Smooth muscle cell (in vitro differentiated cells): Measurements from ENCODE around the gene TWF1. TPM values are rescaled to one million over a fixed set of nuclear protein-coding genes. Genes with fewer than 3 reads are reported as not detected.

Experiments used
- DNase-seq: peaks from one replicate; lab custom pipeline; 2025; ENCODE audit not compliant: unreplicated experiment; lab: John Stamatoyannopoulos, UW
- H2AFZ ChIP-seq: fragments of 200-600 bp; sonication (generic); 2 replicates; pipeline ENCODE4 v1.6.0; 2016; ENCODE audit warnings: antibody characterized with exemption, low read depth, mild to moderate bottlenecking
- H3F3A ChIP-seq: fragments of 200-600 bp; sonication (generic); 2 replicates; pipeline ENCODE4 v1.6.0; 2017; ENCODE audit warnings: antibody characterized with exemption, low read depth
- H3K27ac ChIP-seq: fragments of 200-600 bp; sonication (generic); 2 replicates; pipeline ENCODE4 v1.5.1; 2016; ENCODE audit warnings: low read depth, mild to moderate bottlenecking
- H3K27me3 ChIP-seq: fragments of 200-600 bp; sonication (generic); 2 replicates; pipeline ENCODE4 v1.6.1; 2016; ENCODE audit warnings: low read depth, mild to moderate bottlenecking
- H3K36me3 ChIP-seq: fragments of 200-600 bp; sonication (generic); 2 replicates; pipeline ENCODE4 v1.5.1; 2016; ENCODE audit warnings: low read depth
- H3K4me1 ChIP-seq: fragments of 200-600 bp; sonication (generic); 2 replicates; pipeline ENCODE4 v1.5.1; 2016; ENCODE audit warnings: low read depth
- H3K4me2 ChIP-seq: fragments of 200-600 bp; sonication (generic); 2 replicates; pipeline ENCODE4 v1.6.0; 2016; ENCODE audit warnings: mild to moderate bottlenecking
- H3K4me3 ChIP-seq: fragments of 200-600 bp; sonication (generic); 2 replicates; pipeline ENCODE4 v1.5.1; 2016; ENCODE audit warnings: mild to moderate bottlenecking
- H3K79me2 ChIP-seq: fragments of 200-600 bp; sonication (generic); 2 replicates; pipeline ENCODE4 v1.6.0; 2016; ENCODE audit warnings: low read depth, mild to moderate bottlenecking
- H3K9ac ChIP-seq: fragments of 200-600 bp; sonication (generic); 2 replicates; pipeline ENCODE4 v1.6.0; 2016; ENCODE audit warnings: low read depth
- H3K9me3 ChIP-seq: fragments of 200-600 bp; sonication (generic); replicated peaks from 2 replicates; pipeline ENCODE4 v1.5.1; 2016; ENCODE audit warnings: low read depth
- H4K20me1 ChIP-seq: fragments of 200-600 bp; sonication (generic); 2 replicates; pipeline ENCODE4 v1.6.0; 2016; ENCODE audit warnings: low read depth
- WGBS: methylation state at CpG from one replicate; pipeline ENCODE4 v1.1.7; 2016; ENCODE audit warnings: low lambda C conversion rate; 5-methylcytosine and 5-hydroxymethylcytosine counted together
- polyA plus RNA-seq: library from polyadenylated mRNA; unstranded; fragments of >200 nt; fragmentation: Nextera tagmentation; extraction: Ambion mirVana; gene quantifications from 2 replicates; pipeline ENCODE4 v1.2.1, GENCODE V29; 2016
- total RNA-seq: library from RNA; depleted of rRNA; stranded (reverse); fragments of >200 nt; gene quantifications from 2 replicates; pipeline ENCODE4 v1.2.3, GENCODE V29; 2014
- TF ChIP-seq, protein P1 (sequence below): fragments of 200-600 bp; sonication (generic); IDR thresholded peaks from 2 replicates; pipeline ENCODE4 v1.5.1; 2017; ENCODE audit warnings: borderline replicate concordance, mild to moderate bottlenecking, antibody characterized with exemption; ENCODE audit not compliant: insufficient read depth, poor library complexity, severe bottlenecking

TWF1 gene
- total and polyA plus RNA-seq, 2 experiments from 2014 or later = 51.8 to 136 TPM

DNA sequence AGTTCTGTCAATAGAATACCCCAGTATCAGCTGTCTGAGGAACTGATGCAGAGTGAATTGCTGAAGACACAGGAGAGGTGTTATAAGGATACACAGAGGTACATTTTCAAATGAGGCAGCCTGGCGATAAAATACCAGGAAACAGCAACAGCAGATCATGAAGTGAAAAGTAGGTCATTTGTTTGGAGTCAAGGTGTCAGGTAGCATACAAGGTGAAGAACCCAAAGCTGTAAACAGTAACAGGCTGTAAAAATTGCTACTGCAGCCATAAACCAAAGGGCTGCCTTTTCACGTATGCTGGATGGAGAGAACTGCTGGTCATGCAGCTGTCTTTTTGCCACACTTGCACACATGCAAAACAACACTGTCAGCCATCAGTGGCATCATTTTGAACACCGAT is 9.3 kb upstream of the TWF1 start:
- H3K36me3 ChIP-seq = no peaks in the 10 kb centered on the region
- H3K4me2 ChIP-seq = no peak overlapping the region
- no peaks in the 10 kb centered on the region for H3F3A ChIP-seq
- H3K4me3 ChIP-seq = no peak overlapping the region
- H3K9ac ChIP-seq = no peak overlapping the region
- H3K27me3 ChIP-seq = no peaks in the 10 kb centered on the region
- H3K79me2 ChIP-seq = no peaks in the 10 kb centered on the region
- 79% methylated on average over 3 of the region's 3 CpGs for WGBS
- no peak overlapping the region for H2AFZ ChIP-seq
- TF ChIP-seq, protein P1, sequence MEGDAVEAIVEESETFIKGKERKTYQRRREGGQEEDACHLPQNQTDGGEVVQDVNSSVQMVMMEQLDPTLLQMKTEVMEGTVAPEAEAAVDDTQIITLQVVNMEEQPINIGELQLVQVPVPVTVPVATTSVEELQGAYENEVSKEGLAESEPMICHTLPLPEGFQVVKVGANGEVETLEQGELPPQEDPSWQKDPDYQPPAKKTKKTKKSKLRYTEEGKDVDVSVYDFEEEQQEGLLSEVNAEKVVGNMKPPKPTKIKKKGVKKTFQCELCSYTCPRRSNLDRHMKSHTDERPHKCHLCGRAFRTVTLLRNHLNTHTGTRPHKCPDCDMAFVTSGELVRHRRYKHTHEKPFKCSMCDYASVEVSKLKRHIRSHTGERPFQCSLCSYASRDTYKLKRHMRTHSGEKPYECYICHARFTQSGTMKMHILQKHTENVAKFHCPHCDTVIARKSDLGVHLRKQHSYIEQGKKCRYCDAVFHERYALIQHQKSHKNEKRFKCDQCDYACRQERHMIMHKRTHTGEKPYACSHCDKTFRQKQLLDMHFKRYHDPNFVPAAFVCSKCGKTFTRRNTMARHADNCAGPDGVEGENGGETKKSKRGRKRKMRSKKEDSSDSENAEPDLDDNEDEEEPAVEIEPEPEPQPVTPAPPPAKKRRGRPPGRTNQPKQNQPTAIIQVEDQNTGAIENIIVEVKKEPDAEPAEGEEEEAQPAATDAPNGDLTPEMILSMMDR = no peak
- no peaks in the 10 kb centered on the region for H4K20me1 ChIP-seq
- H3K27ac ChIP-seq = no peak overlapping the region
- no peak for DNase-seq
- no peaks in the 10 kb centered on the region for H3K4me1 ChIP-seq
- no peaks in the 10 kb centered on the region for H3K9me3 ChIP-seq

DNA sequence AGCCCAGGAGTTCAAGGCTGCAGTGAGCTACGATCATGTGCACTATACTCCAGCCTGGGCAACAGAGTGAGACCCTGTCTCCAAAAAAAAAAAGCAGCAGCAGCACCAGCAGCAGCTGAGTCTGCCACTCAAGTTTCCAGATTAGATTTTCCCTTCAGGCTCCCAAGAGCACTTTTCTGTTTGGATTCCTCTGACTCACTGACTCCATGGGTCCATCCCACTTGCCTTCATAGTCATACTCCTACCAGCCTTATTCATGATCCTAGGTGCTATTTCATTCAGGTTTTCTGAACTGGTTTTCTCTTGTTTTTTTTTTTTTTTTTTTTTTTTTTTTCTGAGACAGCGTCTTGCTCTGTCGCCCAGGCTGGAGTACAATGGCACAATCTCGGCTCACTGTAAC is 6.8 kb upstream of the TWF1 start:
- H2AFZ ChIP-seq = no peak overlapping the region
- TF ChIP-seq, protein P1 = no peak
- H3K4me1 ChIP-seq = no peaks in the 10 kb centered on the region
- no peaks in the 10 kb centered on the region for H3K9me3 ChIP-seq
- no peak overlapping the region for H3K27ac ChIP-seq
- no peaks in the 10 kb centered on the region for H3K36me3 ChIP-seq
- H3F3A ChIP-seq = no peaks in the 10 kb centered on the region
- H3K79me2 ChIP-seq = no peaks in the 10 kb centered on the region
- 89% methylated on average over 4 of the region's 4 CpGs for WGBS
- no peak overlapping the region for H3K4me2 ChIP-seq
- no peak overlapping the region for H3K9ac ChIP-seq
- no peak overlapping the region for H3K4me3 ChIP-seq
- H3K27me3 ChIP-seq = no peaks in the 10 kb centered on the region
- DNase-seq = no peak
- H4K20me1 ChIP-seq = no peaks in the 10 kb centered on the region

DNA sequence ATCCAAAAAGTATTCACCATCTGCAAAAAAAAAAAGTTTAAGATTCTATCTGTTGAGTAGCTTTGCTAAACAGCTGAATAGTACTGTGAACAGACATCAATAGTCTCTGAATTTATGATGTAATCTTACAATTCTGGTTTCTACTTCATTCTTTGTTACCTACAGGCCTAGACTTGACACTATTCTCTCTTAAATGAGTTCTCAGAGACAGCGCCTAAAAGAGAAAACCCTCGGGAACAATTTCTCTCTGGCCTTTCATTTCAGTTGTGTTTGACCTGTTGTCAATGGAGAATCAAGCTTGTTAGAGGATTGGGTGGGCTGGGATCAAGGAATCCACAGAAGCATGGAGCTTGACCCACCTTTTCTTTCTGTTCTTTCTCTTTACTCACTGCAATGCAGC is 5.9 kb upstream of the TWF1 start:
- Histone ChIP-seq H2AFZ (no peak overlapping the region), H3K27ac (peak overlapping the region; percentile 62), H3F3A (no peaks in the 10 kb centered on the region), H3K4me1 (peaks cover under 1% of the 10 kb centered on the region), H4K20me1 (no peaks in the 10 kb centered on the region), H3K36me3 (no peaks in the 10 kb centered on the region), H3K79me2 (no peaks in the 10 kb centered on the region), H3K27me3 (no peaks in the 10 kb centered on the region), H3K9me3 (no peaks in the 10 kb centered on the region), H3K9ac (no peak overlapping the region), H3K4me2 (no peak overlapping the region), H3K4me3 (no peak overlapping the region)
- 64% methylated on average over 2 of the region's 2 CpGs for WGBS
- TF ChIP-seq, protein P1 = no peak
- DNase-seq = no peak

DNA sequence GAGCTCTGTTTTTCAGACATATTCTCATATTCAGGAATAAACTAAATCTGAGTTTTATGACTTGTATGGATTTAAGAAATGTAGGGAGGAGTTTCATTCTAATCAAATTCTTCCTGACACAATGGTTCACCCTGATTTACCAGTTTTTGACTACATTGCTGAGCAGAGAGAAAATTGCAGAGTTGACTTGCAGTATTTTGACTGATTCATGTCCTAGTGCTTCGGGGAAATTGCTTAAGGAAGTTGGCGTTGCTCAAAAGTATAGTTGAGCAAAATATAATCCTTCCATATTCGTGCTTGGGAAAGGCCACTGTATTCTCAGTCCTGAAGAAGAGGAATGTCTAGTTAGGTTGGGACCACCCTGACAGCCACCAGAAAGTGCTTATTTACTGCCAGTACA is 1.3 kb upstream of the TWF1 start:
- Histone ChIP-seq H3K36me3 (peaks cover 5% of the 10 kb centered on the region), H3K27ac (peak overlapping the region; percentile 99), H2AFZ (no peak overlapping the region), H3K27me3 (no peaks in the 10 kb centered on the region), H3K4me2 (peak overlapping the region; percentile 92), H3K9me3 (no peaks in the 10 kb centered on the region), H3K79me2 (peaks cover 37% of the 10 kb centered on the region), H3K4me3 (peak overlapping the region; percentile 95), H3K9ac (no peak overlapping the region), H3F3A (peaks cover 4% of the 10 kb centered on the region), H4K20me1 (peaks cover 14% of the 10 kb centered on the region), H3K4me1 (peaks cover 21% of the 10 kb centered on the region)
- DNase-seq = no peak
- TF ChIP-seq, protein P1 = no peak
- 77% methylated on average over 3 of the region's 3 CpGs for WGBS
